Stimulated activated CD4-positive, alpha-beta T cell treated with anti-CD3 and anti-CD28 coated beads, Interleukin-12 subunit alpha, Interleukin-12 subunit beta, amount 100 ng/mL, for 4 hours (primary cell): ENCODE data around the gene NUDT5.
"Not testable (repeated sequence)": the region's sequence is repeated elsewhere in the genome, so short reads cannot be mapped to it uniquely, and the experiment has no call there.

Experiments used
- DNase-seq: peaks from one replicate; pipeline ENCODE4 v3.0.0-alpha.2; 2020

Gene NUDT5

DNA sequence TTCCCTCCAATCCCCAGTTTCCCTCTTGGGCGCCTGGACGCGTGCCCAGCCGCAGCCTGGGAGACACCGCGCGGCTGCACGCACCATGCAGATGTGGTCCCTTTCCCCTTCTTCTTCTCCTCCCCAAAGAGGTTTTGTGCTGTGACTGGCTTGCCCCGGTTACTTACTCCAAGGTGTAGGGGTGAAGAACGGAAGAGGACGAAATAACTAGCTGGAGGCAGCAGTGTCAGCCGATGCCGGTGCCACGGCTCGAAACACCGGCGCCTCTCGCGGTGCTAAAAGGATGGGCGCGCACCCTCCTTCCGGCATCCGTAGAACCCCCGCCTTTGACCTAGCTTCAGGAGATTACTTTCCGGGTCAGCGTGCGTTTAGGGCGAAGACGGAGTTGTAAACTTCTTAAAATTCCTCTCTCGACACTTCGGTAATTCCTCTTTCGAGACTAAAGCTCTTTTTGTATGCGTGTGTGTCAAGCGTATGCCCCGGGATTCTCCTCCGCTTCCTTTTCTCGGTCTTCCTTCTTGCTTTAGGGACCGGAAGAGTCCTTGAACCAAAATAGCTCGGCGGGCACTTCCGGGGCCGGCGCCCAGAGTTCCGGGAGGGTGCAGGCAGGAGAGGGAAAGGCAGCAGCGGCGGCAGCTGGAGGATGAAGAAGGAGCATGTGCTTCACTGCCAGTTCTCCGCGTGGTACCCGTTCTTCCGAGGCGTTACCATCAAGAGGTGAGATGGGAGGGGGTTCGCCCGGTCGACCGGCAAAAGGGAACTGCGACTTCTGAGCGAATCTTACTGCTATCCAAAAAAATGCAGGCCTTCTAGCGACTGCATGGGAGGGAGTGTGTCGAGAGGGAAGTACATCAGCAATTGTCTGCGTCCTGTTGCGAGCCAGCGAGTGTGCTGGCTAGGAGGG lies at the start of gene NUDT5, which contains the start of gene CDC123:
TSS of gene NUDT5 (minus strand) at position 289 of the 904 bp plus-strand sequence. CDS start 9,600 bp downstream, outside the sequence.
TSS of gene CDC123 (plus strand) at position 586 of the 904 bp plus-strand sequence. CDS start at position 644, 58 bp downstream.
- peak; percentile 76 for DNase-seq

DNA sequence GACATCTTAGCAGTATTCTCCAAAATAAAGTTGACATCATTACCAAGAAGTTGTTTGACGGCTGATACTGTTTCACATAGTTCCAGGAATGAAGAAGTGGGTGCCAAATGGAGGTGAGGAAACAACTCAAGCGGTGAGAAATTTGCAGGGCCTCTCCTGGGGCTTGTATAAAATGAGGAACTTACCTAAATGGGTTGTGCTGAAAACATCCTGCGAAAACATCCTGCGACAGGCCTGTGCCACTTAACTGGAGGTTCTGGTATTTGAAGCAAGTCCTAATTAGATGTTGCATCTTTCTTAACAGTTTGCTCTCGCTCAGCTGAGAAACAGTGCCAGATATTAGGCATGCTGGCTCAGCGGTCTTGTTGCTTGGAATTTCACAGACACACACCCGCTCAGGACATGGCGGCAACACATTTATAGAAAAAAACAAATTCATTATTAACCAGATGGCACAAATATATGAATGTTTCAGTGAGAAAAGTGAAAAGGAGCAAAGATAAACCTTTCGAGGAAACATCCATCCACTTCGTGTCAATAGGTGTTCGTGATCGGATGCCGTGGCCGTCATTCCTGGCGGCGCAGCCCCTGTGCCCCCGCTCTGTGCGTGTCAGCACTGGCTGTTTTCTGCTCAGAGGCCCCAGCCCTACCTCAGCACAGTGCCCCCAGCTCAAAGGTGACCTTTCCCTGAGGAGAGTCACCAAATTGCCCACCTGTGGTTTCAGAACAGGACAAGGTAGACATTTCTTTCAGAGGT lies 48.4 kb upstream of the NUDT5 start:
- no peak for DNase-seq

DNA sequence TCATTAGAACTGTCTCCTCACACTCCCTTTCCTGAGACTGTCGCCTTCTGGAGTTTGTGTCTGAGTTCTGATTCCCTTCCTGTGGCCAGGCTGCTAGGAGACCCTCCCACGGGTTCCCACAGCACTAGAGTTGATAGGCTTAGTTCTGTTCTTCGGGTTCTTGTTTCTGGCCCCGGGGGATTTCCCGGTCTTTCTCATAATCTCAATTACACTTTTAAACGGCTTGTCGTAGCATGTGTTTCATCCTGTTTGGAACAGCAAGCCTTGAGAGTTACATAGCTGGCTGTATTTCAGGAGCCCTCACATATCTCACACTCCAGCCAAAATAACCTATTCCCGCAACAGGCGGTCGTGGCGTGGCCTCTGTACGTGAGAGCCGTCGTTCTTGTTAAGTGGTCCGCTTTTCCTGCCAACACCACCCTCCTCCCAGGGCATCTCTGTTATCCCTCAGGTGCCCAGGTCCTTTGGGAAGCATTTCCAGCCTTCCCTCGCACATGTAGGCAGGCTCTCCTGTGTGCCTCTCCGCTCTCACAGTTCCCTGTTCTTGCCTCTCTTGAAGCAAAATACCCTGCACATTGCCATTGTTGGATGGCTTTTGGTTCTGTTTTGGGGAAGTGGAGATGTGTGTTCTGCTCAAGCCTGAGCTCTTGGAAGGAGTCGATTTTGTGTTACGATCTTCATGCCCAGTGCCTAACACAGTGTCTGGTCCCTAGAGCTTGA lies 46.3 kb upstream of the NUDT5 start:
- DNase-seq: peak; percentile 28

DNA sequence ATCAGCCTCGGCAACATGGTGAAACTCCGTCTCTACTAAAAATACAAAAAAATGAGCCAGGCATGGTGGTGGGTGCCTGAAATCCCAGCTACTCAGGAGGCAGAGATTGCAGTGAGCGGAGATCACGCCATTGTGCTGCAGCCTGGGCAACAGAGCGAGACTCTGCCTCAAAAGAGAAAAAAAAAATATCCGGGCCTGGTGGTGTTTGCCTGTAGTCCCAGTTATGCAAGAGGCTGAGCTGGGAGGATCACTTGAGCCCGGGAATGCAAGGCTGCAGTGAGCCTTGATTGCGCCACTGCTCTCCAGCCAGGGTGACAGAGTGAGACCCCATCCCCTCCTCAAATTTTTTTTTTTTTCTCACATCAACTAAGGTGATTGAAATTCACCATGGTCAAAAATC lies 43.1 kb upstream of the NUDT5 start:
- DNase-seq: no peak

DNA sequence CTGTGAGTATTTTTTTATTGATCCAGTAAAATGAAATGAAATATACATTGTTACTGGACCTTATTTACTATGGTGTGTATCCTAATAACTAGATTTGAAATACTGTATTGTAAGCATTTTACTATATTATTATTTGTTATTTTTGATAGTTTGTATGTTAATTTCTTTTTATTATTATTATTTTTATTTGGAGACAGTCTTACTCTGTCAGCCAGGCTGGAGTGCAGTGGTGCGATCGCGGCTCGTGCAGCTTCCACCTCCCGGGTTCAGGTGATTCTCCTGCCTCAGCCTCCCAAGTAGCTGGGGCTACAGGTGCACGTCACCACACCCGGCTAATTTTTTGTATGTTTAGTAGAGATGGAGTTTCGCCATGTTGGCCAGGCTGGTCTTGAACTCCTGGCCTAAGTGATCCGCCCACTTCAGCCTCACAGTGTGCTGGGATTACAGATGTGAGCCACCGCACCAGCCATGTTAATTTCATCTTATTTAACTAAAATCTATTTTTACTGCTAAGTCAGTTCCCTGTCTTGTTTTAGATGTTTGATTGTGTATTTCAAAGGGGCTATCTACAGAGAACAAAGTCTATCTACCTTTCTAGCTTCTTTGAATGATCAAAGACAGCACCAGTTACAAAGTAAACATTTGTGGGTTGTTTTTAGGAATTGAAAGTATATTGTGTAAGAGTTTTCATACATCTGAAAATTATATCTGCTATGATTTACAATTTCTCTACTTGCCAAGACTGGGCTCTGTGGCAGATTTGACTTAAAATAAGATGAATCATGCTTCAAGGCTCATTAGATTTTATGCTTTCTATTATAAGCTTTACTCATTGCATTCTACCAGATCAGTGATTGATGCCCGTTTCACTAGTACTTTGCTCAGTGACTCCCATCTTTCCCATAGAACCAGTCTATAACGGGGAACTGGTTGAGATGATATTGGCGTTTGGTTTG lies 41.9 kb upstream of the NUDT5 start:
- no peak for DNase-seq

DNA sequence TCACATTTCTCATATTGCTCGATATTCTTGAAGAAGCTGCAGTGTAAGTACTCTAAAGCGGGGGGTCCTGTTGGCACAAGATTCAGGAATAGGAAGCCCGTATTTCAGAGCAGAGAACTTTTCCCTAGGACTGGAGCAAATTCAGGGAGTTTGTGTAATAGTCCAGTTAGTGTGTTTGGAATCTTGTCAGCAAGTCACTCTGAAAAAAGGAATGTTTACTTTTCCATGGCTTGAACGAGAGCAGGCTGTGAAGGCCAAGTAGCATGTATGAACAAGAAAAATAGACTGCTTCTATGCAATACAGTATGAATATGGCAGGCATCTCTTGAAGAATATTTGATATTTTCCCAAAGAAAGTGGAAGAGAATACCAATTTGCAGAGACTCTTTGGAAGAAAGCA lies 40.1 kb upstream of the NUDT5 start:
- no peak for DNase-seq

DNA sequence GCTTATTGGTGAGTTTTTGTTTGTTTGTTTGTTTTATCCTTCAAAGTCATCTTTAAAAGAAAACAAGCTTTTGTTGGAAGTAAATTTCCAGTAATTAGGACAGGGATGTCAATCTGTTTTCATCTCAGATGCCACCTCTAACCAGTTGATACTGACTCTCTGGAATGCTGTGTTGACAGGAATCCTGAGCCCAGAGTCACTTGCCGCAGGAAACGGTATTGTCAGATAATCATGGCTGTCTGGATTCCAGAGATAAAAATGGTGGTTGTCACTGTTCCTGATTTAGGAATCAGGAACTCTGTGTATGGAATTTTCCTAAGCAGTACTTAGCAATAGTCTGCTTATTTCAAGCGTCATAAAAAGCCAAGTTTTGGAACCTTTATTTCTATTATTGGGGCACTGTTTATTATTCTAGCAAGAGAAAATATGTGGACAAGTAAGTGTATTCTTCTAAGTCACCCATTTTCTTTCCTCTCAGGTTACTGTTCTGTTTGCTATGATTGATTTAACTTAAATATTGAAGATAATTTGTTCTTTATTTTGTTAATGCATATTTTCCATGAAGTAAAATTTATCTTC lies 39.5 kb upstream of the NUDT5 start:
- no peak for DNase-seq

DNA sequence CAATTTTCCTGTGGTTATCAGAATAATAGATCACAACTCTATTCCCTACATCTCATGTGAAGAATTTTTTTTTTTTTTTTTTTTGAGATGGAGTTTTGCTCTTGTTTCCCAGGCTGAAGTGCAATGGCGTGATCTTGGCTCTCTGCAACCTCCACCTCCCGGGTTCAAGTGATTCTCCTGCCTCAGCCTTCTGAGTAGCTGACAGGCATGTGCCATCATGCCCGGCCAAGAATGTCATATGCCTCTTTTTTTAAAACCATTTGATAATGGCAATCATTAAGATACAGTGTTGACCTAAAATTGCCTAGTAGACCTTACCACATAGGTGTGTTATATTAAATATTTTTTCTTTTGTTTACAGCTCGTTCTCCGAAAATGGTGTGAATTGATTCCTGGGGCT lies 39.0 kb upstream of the NUDT5 start:
- DNase-seq: not testable (repeated sequence)

DNA sequence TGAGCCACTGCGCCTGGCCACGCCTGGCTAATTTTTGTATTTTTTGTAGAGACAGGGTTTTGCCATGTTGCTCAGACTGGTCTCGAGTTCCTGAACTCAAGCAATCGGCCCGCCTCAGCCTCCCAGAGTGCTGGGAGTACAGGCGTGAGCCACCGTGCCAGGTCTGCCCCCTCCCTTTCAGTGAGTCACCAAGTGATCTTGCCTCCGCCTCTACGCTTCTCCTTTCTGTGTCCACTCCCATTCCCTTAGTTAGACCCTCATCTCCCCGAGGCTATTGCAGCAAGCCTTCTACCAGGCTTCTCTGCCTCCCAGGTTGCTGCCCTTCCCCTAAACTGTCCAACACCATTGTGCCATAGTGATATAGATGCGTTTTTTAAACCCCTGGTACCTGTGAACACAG lies 33.2 kb upstream of the NUDT5 start:
- DNase-seq: no peak

DNA sequence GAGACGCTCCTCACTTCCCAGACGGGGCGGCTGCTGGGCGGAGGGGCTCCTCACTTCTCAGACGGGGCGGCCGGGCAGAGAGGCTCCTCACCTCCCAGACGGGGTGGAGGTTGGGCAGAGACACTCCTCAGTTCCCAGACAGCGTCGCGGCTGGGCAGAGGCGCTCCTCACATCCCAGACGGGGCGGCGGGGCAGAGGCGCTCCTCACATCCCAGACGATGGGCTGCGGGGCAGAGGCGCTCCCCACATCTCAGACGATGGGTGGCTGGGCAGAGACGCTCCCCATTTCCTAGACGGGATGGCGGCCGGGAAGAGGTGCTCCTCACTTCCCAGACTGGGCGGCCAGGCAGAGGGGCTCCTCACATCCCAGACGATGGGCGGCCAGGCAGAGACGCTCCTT lies 30.7 kb upstream of the NUDT5 start:
- not testable (repeated sequence) for DNase-seq

DNA sequence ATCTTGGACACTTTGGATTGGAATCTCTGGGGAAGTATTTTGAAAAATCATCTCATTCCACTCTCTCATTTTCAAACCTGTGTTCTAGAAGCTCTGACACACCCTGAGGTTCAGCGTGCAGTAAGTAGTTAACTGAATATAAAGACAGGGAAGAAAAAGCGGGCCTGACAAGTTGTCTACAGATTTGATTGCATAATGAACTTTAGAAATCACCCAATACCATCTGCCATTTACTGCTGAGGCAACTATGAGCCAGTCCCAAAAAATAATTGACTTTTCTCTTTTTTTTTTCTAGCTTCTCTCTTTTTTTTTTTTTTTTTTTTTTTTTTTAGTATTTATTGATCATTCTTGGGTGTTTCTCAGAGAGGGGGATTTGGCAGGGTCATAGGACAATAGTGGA lies 29.8 kb upstream of the NUDT5 start:
- DNase-seq: no peak

DNA sequence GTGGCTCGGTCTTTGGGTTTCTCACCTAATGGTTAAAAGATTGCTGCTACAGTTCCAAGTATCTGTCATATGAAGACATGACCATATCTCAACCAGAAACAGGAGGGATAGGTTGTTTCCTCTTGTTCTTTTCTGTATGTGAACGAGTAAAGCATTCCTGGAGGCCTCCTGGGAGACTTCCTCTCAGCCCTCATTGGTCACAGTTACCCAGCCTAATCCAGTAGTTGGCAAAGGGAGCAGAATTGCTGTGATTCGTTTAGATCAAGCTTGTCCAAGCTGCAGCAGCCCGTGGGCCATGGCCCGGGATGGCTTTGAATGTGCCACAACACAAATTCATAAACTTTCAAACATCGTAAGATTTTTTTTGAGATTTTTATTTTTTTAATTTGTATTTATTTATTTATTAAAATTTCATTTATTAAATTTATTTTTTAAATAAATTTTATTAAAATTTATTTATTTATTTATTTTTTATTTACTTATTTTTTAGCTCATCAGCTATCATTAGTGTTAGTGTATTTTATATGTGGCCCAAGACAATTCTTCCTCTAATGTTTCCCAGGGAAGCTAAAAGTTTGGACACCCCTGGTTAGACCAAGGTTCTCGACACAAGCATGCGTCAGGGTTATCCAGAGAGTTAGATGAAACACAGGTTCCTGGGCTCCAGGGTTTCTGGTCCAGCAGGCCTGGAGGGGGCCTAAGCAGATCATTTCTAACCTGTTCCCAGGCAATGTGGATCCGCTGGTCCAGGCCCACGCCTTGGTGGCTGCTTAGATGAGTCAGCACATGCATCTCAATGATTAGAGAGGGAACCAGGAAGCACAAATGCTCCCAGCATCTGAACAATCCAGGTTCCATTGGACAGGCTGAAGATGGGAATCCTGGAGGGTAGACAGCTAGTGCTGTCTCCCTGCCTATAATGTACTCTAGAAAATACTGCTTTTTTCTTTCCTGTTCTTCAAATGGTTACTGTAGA lies 25.9 kb upstream of the NUDT5 start:
- no peak for DNase-seq

DNA sequence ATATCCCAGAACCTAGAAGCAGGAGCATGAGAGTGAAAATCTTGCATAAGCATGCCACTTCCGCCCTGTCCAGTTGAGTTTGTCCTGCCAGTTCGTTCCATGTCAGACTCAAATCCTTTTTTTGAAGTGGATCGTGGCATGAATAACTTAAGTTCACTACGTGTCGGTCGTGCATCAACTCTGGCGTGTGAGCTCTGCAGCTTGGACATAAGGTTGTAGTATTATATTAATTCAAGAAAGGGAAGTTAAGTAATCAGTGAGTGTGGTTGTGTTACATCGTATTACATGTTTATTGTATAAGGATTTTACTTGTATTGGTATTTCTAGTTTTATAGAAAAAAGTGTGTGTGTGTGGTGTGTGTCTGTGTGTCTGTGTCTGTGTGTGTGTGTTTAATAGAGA lies 23.3 kb upstream of the NUDT5 start:
- DNase-seq: no peak

DNA sequence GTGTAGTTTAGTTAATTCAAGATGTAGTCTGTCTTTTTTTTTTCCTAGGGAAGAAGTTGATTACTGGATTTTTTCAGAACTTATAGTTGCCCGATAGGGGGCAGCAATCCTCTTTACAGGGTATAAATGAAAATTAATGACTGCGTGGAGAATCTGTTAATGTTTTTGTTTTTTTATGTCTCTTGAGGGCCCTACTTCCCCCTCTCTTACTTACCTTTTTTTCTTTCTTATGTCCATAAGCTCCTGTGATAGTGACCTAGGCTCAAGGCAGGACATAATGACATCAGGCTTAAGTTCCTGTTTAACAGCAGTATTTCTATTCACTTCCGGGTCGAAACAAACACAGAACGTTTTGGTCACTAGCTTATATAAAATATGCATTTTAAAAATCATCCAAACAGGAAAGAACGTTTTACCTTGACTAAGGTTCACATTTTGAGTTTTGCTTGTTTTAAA lies 19.1 kb upstream of the NUDT5 start:
- no peak for DNase-seq

DNA sequence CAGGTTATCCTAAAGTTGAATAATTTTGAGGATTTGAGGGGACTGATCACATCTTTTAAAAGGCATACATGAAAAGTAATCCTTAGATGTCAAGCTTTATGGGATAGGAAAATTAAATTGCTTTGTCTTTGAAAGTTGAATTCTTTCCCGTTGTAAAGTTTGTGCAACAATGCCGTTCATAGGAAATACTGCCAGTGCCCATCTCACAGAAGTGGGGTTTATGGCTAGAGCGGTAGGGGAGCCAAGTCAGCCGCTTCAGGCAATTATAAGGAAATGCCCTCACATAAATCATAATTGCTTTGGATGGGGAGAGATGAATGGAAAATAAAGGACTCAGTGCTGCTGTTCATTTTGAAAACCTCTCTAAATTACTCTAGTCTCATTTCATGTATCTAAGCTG lies 18.4 kb upstream of the NUDT5 start:
- no peak for DNase-seq

DNA sequence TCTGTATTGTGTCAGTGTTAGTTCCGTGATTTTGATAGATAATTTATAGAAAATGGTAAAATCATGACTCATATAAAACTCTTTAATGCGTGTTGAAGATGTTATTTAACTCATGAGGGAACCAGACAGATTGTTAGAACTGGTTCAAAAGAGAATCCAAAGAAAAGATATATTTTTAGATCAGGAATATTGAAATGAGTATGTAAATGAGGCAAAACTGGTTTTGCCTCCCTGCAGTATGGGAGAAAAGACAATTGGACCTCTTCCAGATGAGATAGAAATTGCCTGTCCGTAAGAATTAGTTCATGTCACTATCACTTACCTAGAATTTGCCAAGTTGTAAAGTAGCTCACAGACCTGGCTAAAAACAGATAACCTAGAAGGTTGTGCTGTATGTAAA lies 17.9 kb upstream of the NUDT5 start:
- DNase-seq: no peak

DNA sequence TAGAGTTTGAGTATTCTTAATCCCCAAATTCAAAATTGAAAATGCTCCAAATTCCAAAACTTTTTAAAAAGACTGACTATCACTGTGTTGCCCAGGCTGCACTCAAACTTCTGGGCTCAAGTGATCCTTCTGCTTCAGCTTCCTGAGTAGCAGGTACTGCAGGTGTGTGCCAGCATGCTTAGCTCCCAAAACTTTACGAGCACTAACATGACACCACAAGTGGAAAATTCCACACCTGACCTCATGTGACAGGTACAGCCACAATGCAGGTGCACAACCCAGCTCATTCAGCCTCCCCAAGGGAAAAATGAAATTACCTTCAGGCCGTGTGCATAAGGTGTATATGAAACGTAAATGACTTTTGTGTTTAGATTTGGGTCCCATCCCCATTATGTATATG lies 16.8 kb upstream of the NUDT5 start:
- no peak for DNase-seq

DNA sequence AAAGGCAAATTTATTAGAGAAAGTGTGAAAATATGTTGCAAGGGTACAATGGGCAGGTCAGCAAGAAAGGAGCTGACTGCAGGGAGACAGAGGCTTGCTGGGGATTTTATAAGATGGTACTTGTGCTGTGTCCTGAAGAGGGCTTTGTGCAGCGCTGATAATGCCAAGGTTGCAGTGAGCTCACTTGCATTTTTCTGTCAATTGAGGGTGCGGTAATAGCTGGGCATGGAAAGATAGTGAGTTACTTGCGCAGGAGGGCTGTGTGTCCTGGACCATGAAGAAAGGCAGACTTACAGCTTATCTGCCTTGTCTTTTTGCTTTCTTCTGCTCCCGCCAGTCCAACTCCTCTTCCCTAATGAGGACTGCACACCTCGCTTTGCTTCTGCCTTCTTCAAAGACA lies 12.8 kb upstream of the NUDT5 start:
- no peak for DNase-seq

DNA sequence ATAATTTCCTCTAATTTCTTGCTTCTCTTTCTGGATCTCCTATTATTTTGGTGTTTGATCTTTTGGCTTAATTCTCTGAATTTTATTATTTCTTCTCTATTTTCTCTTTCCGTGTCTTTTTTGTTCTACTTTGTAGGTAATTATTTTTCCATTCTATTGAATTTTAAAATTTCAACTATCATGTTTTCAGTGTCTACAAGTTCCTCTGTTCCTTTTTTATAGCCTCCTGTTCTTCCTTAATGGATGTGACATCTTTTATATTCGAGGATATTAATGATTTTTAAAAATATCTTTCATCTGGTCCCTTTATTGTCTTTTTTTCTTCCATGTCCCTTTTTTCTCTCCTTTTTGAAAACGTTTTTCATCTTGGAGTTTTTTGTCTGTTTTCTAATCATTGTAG lies 11.4 kb upstream of the NUDT5 start:
- no peak for DNase-seq

DNA sequence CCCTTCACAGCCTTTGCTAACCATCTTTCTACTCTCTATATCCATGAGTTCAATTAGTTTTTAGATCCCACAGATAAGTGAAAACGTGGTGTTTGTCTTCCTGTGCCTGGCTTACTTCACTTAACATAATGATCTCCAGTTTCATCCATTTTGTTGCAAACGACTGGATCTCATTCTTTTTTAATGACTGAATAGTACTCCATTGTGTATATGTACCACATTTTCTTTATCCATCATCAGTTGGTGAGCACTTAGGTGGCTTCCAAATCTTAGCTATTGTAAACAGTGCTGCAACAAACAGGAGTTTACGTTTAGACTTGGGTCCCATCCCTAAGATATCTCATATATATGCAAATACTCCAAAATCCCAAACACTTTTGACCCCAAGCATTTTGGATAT lies 9.4 kb upstream of the NUDT5 start:
- no peak for DNase-seq
